ENCODE results near the gene JAK3.

The JAK3 gene

DNA sequence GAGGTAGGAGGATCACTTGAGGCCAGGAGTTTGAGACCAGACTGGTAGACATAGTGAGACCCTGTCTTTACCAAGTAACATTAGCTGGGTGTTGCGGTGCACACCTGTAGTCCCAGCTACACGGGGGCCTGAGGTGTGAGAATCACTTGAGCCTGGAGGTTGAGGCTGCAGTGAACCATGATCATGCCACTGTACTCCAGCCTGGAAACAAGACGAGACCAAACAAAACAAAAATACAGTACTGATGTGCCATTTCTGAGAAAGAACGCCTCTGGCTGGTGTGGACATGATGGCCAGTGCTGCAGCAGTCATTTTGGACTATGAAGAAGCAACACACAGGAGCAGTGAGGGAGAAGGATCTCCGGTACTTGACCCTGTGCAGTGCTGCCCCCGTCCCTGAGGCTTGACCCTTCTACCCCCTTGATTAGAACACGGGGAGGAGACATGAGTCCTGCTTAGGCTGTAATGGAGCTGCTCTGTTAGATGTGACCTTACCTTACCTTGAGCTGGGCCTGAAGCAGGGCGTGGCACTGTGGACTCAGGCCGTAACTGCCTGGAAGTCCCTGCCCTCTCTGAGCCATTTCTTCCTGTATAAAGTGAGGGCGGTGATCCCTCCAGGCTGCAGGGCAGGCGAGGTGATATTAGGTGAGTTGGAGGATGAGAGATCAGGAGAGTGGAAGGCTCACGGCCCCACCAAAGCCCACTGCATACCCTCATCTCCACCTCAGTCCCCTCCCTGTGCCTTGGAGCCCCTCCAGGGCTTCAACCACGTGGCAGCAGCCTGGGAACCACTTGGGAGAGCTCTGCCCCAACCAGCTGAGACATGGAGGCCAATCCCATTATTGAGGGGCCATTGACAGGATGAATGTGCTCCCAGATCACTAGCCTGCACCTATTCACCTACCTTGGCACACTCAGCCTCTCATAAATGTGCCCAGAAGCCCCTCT lies 17.9 kb upstream of the JAK3 start:
- no peak for DNase-seq (ENCODE audit: low read depth, low spot score)

DNA sequence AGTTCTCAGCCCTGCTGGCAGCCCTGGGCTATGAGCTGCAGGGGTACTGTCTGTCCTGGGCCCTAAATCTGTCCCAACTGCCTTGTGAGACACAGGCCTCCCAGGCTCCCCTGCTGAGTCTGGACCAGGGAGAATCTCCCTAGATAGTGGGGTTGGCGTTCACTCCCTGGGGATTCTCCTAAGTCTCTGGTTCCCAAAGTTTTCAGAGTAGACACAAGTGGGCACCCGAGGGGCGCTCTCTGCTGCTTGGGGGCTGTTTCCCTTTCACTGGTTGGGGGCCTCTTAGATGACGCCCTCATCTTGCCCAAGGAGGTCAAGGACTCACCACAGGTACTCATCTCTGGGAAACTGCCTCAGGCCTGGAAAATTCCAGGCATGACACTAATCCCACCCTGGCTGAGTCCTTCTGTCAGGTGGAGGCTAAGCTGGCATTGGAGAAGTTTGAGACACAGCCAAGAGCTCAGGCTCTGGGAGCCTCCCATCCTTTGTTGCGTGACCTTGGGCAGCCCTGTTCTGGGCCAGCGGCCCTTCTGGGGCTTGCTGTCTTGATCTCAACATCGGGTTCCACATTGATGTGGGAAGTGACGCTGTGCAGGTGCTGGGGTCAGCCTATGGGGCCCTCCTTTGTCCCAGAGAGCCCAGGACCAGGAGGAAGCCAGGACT lies 15.9 kb upstream of the JAK3 start:
- no peak for DNase-seq (ENCODE audit: low read depth, low spot score)

DNA sequence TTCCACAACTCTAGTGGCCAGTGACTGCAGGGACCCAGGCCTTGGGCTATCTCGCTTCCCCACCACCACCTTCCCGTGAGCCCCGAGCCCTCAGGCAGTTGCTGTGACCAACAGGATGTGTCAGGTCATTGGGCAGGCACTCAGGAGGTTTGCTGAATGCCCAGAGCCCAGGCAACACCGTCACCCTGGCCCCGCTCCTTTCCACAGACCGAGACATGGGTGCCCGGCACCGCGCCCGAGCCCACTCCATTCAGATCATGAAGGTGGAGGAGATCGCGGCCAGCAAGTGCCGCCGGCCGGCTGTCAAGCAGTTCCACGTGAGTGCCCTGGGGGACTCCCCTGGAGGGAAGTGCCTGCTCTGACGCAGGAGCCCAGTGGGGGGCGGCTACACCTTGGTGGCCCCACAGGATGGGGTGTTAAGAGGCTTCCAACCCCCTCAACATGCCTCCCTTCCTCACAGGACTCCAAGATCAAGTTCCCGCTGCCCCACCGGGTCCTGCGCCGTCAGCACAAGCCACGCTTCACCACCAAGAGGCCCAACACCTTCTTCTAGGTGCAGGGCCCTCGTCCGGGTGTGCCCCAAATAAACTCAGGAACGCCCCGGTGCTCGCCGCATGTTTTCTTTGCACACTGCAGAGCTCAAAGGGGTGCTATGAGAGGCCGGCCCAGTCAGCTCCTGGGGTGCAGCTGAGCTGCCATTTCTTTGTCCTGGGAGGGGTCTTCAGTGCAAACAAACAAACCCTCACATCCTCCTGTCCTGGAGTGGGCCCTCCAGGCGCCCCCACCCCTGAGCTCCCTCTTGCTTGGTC lies 15.1 kb upstream of the JAK3 start:
- no peak for DNase-seq (ENCODE audit: low read depth, low spot score)

DNA sequence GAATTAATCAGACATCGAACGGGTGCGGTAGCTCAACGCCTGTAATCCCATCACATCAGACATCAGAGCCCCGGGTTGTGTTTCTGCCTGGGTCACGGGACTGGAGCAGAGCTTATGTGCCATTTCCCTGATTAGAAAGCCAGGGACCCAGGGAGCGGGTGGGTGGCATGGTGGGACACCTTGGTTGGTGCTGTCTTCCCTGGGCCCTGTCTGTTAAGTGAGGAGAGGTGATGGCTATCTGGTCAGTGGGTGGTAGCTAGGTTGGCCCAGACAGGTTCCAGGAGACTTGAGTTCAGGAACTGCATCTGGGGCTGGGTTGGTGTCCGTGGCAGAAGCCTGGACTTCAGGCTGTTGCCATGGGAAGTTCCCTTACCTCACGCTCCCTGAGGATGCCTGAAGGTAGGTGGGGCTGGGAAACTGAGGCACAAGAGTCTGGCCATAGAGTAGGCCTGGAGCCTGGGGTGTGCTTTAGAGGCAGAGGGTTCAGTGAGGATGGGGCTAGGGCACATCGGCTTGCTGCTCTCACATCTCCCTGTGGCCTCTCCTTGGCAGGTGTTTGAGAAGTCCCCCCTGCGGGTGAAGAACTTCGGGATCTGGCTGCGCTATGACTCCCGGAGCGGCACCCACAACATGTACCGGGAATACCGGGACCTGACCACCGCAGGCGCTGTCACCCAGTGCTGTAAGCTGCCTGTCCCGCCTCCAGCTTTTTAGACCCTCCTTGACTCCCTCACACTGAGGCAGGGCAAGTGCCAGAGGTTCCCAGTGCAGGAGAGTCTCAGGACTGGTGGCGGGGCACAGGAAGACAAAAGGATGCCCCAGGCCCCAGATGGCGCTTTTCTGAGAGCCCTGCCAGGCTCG lies 14.0 kb upstream of the JAK3 start:
- DNase-seq (ENCODE audit: low read depth, low spot score) = no peak

DNA sequence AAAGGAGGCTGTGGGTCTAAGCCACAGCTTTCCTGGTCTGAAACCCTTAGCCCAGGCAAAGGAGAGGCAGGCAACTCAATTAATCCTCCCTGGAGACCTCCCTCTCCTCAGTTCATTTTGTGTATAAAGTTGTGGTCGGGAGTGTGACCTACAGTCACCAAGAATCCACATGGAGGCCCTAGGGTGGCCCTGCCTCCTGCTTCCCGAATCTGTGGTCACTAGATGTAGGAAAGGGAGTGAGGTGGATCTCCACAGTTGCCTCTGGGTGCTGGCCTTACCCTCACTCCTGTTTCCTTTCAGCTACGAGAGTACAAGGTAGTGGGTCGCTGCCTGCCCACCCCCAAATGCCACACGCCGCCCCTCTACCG lies 13.2 kb upstream of the JAK3 start:
- no peak for DNase-seq (ENCODE audit: low read depth, low spot score)

DNA sequence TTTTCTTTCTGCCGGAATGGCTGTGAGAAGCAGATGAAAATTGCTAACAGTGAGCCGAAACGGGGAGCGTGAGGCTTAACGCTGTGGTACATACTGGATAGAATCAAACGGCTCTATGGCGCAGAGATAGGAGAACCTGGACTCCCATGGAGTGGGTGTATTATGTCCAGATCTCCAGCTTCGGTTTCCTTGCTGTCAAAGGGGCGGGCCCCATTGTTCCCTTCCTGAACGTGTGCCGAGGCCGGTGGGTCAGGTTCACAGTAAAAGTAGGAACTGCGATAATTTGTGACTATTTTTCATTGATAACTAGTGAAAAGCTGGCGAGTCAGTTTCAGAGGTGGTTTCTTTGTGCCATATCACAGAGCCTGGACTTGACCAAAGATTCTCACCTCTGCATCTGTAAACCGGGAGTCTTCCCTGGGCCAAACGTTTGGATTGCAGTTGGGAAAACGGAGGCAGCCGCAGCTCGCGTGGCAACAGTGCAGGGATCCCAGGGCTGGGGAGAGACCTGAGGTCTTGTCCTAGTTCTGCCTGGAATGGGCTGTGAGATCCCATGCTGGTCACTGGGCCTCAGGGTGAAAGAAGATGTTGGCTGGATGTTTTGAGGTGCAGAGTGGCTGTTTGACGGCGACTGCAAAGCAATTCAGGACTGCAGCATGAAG lies 12.7 kb upstream of the JAK3 start:
- DNase-seq (ENCODE audit: low read depth, low spot score) = no peak

DNA sequence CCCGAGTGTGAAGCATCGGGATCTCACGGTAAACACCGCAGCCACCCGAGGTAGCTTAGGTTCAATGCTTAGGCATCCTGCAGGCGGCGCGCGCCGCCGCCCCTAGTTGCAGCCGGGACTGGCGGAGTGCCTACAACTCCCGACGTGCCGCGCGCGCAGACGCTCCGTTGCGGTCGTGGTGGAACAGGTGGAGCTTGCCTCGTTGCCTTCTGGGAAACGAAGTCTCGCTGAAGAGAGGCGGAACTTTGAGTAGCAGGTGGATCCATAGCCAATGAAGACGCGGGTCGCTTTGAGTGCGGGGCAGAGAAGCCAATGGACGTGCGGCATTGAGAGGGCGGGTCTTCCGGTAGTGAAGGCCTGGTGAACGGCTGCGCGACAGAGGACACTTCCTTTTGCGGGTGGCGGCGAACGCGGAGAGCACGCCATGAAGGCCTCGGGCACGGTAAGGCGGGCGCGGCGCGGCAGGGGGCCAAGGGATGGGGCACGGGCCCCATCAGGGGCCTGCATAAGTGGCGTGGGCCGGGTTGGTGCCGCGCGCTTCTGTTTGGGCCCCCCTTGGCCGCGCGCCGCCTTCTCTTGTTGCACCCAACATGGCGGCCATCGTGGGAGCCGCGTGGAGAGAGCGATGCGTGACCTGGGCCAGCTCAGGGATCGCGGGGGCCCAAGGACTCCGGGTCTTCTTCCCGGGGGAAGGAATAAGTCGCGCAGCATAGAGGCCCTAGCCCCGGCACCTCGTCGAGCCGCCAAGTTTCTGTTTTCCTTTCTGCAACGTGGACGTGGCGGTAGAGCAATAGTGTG lies 11.9 kb upstream of the JAK3 start, which contains the start of gene RPL18A:
TSS of gene RPL18A (plus strand) at position 378 of the 798 bp plus-strand sequence. CDS start at position 425, 47 bp downstream.
- peak; percentile 100 for DNase-seq (ENCODE audit: low read depth, low spot score)

DNA sequence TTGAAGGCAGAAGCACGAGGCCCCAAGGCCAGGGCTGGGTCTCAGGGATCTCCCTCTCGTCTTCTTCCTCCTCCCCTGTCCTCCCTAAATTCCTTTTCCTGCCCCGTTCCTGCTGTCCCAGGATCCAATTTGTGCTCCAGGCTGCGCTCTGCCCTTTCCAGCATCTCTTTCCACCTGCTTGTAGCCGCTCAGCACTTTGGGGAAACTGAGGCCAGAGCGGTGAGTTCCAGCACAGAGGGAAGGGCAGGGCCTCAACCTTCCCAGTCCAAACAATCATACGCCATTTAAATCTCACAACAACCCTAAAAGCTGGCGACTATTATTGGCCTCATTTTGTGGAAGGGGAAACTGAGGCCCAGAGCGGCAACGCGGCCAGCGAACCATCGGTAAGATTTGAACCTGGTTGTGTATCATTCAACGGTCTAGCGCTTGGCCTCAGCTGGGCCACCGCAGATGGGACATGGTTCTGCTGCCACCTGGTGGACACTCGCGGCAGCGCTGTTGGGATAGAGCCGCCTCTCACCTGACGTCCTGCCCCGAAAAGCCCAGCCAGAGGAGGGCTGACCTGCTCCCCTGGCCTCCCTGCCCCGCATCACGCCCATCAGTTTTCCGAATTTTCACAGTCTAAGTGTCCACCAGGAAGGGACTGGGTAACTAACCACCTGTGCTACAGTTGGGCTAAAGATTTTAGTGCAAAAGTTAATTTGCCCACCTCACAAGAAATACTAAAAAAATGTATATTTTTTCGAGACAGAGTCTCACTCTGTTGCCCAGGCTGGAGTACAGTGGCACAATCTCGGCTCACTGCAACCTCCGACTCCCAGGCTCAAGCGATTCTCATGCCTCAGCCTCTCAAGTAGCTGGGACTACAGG lies 7.7 kb upstream of the JAK3 start:
- DNase-seq (ENCODE audit: low read depth, low spot score) = no peak

DNA sequence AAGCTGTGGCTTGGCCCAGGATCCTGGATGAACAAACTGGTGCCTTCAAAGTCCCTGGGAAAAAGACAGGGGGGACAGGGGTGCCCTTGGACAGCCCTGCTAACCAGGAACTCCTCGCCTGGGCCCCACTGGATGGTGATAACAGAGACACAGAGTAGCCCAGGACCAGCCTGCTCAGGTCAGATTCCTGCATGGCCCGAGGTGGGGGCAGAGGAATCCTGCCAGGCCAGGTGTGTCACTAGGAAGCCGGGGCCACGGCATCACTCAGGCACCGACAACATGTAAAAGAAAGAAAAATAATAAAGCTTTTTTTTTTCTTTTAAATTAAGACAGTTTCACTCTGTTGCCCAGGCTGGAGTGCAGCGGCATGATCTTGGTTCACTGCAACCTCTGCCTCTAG lies 6.3 kb upstream of the JAK3 start:
- no peak for DNase-seq (ENCODE audit: low read depth, low spot score)

DNA sequence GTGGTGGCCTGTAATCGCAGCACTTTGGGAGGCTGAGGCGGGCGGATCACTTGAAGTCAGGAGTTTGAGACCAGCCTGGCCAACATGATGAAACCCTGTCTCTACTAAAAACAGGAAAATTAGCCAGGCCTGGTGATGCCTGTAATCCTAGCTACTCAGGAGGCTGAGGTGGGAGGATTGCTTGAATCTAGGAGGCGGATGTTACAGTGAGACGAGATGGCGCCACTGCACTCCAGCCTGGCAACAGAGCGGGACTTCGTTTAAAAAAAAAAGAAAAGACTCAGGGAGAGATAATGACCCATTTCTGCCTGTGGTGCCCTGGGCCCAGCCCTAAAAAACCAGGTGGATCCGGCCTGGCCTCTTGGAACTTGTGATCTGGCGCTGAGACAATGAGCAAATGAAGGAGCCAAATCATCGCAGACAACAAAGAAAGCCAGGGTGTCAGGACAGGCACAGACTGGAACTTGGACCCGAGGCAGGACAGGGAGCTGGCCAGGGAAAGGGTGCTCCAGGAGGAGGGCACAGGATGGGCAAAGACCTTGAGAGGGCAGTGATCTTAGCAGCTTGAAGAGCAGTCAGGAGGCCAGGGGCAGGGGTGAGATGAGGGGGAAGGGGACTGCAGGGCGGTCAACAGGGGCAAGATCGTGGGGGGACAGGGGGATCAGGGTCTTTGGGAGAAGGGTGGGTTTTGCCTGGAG lies 962 bp upstream of the JAK3 start:
- DNase-seq (ENCODE audit: low read depth, low spot score) = no peak

DNA sequence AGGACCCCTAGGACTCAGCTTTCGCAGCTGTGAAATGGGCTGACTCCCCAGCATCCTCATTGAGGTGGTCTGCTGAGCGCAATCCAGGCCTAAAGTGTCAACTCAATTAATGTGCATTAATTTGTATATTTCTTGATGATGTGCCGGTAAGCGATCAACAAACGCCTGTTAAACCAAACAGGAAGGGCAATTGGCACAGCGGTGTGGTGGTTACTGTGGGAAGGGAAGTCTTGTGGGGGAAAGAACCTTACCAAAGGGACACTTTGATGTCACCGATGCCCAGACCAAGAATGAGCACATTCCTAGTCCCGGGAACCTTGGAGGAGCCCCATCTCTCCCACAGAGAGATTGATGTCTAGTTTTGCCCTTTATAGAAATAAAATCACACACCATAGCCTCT lies 1.6 kb downstream of the JAK3 start:
- DNase-seq (ENCODE audit: low read depth, low spot score) = no peak

DNA sequence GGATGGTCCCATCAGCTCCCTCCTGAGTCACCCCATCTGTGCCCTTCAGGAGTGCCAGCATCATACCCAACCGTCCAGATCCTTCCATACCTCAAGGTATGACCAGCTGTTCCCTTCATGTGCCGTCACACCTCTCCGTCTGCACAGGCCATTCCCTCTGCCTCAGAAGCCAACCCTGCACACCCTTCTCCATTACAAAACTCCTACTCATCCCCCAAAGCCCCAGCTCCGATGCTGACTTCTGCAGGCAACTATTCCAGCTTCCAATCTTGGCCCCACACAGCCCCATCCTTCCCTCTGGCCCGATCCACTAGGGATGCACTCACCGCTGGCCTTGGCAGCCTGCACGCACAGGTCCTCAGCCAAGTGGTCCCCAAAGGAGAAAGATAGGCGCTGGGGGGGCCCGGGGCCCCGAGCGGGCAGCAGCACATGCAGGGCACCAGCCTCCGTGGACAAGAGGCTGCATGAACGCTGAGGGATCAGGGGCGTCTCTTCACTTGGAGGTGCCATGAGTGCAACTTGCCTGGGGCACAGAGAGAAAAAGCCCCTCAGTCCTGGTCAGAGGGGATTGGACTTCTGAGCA lies 3.8 kb downstream of the JAK3 start:
- no peak for DNase-seq (ENCODE audit: low read depth, low spot score)

DNA sequence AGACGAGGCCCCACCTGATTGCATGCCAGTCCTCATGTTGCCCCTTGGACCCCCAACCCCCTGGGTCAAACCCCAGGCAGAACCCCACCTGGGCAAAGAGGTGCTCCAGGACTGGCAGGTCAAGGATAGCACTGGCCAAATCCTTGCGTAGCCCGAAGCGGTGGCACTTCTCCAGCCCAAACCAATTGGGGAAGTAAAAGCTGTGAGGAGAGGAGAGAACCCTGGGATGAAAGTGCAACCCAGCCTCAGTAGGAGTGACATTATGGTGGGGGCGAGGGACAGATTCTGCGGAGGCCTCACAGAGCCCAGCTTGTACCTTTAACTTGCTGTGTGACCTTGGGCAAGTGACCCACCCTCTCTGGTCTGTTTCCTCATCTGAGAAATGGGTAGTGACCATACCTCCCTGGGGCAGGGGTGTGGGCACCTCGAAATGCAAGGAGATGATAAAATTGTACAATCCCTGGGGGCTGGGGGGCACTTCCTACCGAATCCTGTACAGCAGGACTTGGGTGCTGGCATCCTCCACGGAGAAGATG lies 4.4 kb downstream of the JAK3 start:
- DNase-seq (ENCODE audit: low read depth, low spot score) = no peak

DNA sequence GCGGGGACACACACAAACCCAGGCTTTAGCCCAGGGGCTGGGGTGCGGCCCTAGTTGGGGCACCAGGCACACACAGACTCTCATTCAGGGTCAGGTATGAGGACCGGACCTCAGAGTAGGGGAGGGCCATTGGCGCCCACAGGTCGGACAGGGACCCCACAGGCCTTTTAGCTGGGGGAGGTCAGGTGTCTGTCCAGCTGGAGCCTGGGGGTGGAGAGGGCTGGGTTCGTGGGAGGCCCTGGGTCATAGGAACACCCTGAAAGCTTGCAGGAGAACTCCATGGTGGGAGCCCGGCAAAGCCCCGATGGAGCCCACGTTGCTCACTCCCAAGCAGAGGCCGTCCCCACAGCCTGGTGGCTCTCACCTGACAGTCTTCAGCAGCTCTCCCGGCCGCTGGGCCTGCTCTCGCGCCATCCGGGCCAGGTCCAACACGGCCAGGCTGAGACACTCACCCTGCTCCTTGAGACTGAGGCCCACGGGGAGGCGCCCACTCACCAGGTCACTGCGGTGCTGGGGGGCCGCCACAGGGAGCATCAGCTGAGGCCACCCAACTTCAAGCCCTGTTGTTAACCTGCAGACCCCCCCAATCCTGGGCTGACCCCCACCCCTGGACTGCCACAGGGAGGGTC lies 5.0 kb downstream of the JAK3 start:
- no peak for DNase-seq (ENCODE audit: low read depth, low spot score)

DNA sequence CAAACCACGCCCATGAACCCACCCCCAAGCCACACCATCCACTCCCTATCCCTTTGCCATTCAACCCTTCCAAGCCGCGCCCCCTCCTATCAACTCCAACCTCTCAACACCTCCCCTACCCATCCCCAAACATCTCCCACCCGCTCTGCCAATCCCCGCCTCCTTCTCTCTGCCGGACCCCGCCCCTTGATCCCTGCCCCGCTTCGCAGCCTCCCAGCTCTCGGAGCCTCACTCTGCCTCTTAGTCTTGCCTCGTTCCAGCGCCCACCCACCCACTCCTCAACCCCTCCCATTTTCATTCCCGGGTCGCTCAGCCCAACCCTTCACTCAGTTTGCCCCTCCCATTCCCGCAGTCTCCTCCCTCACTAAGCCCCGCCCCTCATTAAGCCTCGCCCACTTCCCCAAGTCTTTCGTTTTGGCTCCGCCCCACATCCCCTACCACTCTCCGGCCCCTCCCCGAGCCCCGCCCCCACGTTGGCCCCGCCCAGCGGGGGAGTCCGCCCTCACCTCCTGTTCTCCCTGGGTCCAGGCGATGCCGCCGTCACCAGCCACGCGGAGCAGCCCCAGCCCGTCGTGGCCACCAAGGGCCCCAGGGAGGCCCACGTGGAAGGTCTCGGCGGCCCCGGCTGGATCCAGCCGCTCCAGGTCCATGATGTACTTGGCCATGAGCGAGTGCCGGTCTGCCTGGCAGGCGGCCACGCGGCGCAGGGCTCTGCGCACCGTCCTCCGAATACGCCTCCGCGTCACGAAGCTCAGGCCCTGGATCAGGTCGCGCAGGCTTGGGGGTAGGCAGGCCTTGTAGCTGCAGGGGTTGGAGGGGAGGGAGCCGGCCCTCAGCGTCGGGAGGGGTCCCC lies 5.7 kb downstream of the JAK3 start:
- peak; percentile 41 for DNase-seq (ENCODE audit: low read depth, low spot score)

DNA sequence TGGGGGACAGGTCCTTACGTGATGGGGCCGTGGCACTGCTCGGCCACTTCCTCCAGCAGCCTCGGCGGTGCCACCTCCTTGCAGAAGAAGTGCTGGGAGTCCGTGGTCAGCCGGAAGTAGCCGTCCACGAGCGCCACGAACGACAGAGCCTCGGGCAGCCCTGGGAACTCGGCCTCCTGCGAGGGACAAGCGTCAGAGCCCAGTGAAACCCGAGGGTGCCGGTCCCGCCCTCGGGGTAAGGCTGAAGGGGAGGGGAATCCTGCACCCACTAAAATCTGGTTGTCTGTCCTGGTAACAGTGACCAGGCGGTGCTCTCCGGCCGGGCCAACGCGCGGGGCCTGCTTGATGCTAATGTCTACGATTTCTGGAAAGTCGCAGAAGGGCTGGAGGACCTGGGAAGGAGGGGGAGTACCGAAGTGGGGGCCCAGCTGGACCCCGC lies 6.4 kb downstream of the JAK3 start:
- no peak for DNase-seq (ENCODE audit: low read depth, low spot score)
